Measurements from ENCODE around the gene ADCK2. TPM values are rescaled to one million over a fixed set of nuclear protein-coding genes. Genes with fewer than 3 reads are reported as not detected.

Gene ADCK2
- total and polyA plus RNA-seq, 9 of the 15 experiments (the other 6 are each of a cell fraction or from before 2014, with no cell fraction given), result 0.08 to 14.3 (median 9.7) TPM

GRCh38 chr7:140696680-140697446 lies 24.1 kb downstream of the ADCK2 start, which contains the start of gene NDUFB2 (continued):
- peak; percentile 95; the same call in 1 of the 2 replicates for TF ChIP-seq ZNF609 (CRISPR knock-in tag; IDR thresholded peaks at IDR 0.05; ENCODE audit: borderline replicate concordance)
- TF ChIP-seq, protein P1, sequence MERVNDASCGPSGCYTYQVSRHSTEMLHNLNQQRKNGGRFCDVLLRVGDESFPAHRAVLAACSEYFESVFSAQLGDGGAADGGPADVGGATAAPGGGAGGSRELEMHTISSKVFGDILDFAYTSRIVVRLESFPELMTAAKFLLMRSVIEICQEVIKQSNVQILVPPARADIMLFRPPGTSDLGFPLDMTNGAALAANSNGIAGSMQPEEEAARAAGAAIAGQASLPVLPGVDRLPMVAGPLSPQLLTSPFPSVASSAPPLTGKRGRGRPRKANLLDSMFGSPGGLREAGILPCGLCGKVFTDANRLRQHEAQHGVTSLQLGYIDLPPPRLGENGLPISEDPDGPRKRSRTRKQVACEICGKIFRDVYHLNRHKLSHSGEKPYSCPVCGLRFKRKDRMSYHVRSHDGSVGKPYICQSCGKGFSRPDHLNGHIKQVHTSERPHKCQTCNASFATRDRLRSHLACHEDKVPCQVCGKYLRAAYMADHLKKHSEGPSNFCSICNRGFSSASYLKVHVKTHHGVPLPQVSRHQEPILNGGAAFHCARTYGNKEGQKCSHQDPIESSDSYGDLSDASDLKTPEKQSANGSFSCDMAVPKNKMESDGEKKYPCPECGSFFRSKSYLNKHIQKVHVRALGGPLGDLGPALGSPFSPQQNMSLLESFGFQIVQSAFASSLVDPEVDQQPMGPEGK (CRISPR knock-in tag; IDR thresholded peaks at IDR 0.05; ENCODE audit: borderline replicate concordance), result no peak
- peak; percentile 85; the same call in 1 of the 2 replicates for TF ChIP-seq HDAC6 (IDR thresholded peaks at IDR 0.05; ENCODE audit: low read depth, low read length)
- TF ChIP-seq CBFA2T3 (IDR thresholded peaks at IDR 0.05), result no peak
- TF ChIP-seq RBM22 (IDR thresholded peaks at IDR 0.05; ENCODE audit: low read depth, low read length, poor library complexity, severe bottlenecking), result peak; percentile 85
- TF ChIP-seq, protein P2, sequence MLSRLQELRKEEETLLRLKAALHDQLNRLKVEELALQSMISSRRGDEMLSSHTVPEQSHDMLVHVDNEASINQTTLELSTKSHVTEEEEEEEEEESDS (CRISPR knock-in tag; IDR thresholded peaks at IDR 0.05), result no peak
- TF ChIP-seq MCM7 (IDR thresholded peaks at IDR 0.05), result no peak
- no peak for TF ChIP-seq ZBTB12 (CRISPR knock-in tag; IDR thresholded peaks at IDR 0.05)
- no peak for TF ChIP-seq HIVEP1 (CRISPR knock-in tag; IDR thresholded peaks at IDR 0.05)
- no peak for TF ChIP-seq ETS2 (tag; IDR thresholded peaks at IDR 0.05; ENCODE audit: borderline replicate concordance, poor library complexity, severe bottlenecking)
- no peak for TF ChIP-seq HSF4 (CRISPR knock-in tag; IDR thresholded peaks at IDR 0.05; ENCODE audit: borderline replicate concordance)
- TF ChIP-seq, protein P3, sequence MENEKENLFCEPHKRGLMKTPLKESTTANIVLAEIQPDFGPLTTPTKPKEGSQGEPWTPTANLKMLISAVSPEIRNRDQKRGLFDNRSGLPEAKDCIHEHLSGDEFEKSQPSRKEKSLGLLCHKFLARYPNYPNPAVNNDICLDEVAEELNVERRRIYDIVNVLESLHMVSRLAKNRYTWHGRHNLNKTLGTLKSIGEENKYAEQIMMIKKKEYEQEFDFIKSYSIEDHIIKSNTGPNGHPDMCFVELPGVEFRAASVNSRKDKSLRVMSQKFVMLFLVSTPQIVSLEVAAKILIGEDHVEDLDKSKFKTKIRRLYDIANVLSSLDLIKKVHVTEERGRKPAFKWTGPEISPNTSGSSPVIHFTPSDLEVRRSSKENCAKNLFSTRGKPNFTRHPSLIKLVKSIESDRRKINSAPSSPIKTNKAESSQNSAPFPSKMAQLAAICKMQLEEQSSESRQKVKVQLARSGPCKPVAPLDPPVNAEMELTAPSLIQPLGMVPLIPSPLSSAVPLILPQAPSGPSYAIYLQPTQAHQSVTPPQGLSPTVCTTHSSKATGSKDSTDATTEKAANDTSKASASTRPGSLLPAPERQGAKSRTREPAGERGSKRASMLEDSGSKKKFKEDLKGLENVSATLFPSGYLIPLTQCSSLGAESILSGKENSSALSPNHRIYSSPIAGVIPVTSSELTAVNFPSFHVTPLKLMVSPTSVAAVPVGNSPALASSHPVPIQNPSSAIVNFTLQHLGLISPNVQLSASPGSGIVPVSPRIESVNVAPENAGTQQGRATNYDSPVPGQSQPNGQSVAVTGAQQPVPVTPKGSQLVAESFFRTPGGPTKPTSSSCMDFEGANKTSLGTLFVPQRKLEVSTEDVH (IDR thresholded peaks at IDR 0.05; ENCODE audit: low read depth, partially characterized antibody), result peak; percentile 60
- TF ChIP-seq SPI1 (IDR thresholded peaks at IDR 0.05; ENCODE audit: borderline replicate concordance, low read depth, low read length), result no peak
